Measurements from ENCODE around the gene ULBP3. TPM values are rescaled to one million over a fixed set of nuclear protein-coding genes. Genes with fewer than 3 reads are reported as not detected.

Gene ULBP3
- polyA plus RNA-seq, 1 donor from 2014 or later: 2.2 TPM

DNA sequence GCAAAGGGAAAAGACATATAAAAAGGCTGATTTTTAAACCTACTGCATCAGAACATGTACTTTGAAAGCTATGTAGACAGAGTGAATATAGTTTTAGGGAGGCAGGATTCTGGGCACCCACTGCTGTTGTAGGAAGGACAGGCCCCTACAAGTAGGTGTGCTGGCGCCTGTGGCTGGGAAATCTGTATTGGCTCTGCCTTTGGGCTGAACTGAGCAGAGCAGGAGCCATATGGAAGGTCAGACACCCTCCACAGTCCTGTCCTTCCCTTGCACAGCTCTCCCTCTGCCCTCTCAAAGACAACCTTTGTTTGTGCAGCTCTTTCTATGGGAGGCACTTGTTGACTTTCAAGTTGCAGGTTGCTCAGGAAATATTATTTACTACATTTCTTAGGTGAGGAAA is 18.4 kb upstream of the ULBP3 start:
- no peak for TF ChIP-seq SMC3 (conservative IDR thresholded peaks at IDR 0.05; ENCODE audit: poor library complexity)
- TF ChIP-seq, protein P1, sequence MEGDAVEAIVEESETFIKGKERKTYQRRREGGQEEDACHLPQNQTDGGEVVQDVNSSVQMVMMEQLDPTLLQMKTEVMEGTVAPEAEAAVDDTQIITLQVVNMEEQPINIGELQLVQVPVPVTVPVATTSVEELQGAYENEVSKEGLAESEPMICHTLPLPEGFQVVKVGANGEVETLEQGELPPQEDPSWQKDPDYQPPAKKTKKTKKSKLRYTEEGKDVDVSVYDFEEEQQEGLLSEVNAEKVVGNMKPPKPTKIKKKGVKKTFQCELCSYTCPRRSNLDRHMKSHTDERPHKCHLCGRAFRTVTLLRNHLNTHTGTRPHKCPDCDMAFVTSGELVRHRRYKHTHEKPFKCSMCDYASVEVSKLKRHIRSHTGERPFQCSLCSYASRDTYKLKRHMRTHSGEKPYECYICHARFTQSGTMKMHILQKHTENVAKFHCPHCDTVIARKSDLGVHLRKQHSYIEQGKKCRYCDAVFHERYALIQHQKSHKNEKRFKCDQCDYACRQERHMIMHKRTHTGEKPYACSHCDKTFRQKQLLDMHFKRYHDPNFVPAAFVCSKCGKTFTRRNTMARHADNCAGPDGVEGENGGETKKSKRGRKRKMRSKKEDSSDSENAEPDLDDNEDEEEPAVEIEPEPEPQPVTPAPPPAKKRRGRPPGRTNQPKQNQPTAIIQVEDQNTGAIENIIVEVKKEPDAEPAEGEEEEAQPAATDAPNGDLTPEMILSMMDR (IDR thresholded peaks at IDR 0.05; ENCODE audit: poor library complexity, severe bottlenecking): no peak
- TF ChIP-seq MXI1 (conservative IDR thresholded peaks at IDR 0.05; ENCODE audit: poor library complexity, severe bottlenecking): no peak
- no peak for TF ChIP-seq REST (IDR thresholded peaks at IDR 0.05; ENCODE audit: borderline replicate concordance)
- no peak for TF ChIP-seq EP300 (conservative IDR thresholded peaks at IDR 0.05; ENCODE audit: poor library complexity, severe bottlenecking)
- no peaks in the 10 kb centered on the region for H3F3A ChIP-seq (ENCODE audit: insufficient read depth, low read length, poor library complexity, severe bottlenecking)
- no peak overlapping the region for H3K9ac ChIP-seq (ENCODE audit: low read length)
- no peaks in the 10 kb centered on the region for H3K9me2 ChIP-seq (ENCODE audit: insufficient read depth, low read length)
- no peaks in the 10 kb centered on the region for H3K9me3 ChIP-seq (ENCODE audit: low read length)
- H4K20me1 ChIP-seq (ENCODE audit: insufficient read depth): no peaks in the 10 kb centered on the region
- H3K27ac ChIP-seq (ENCODE audit: low read length): no peak overlapping the region
- no peak overlapping the region for H3K4me2 ChIP-seq (ENCODE audit: low read length)
- H3K4me3 ChIP-seq (ENCODE audit: low read length): no peak overlapping the region
- H2AFZ ChIP-seq (ENCODE audit: low read depth, low read length): no peak overlapping the region
- no peaks in the 10 kb centered on the region for H3K79me2 ChIP-seq (replicated peaks; ENCODE audit: insufficient read depth, low read length)
- no peaks in the 10 kb centered on the region for H3K27me3 ChIP-seq (ENCODE audit: insufficient read depth, low read depth, low read length)
- H3K36me3 ChIP-seq (ENCODE audit: insufficient read depth, low read length): no peaks in the 10 kb centered on the region

- TF ChIP-seq EP300 (conservative IDR thresholded peaks at IDR 0.05; ENCODE audit: poor library complexity, severe bottlenecking) (no peak), TAF1 (IDR thresholded peaks at IDR 0.05; ENCODE audit: low read depth) (no peak), REST (IDR thresholded peaks at IDR 0.05; ENCODE audit: borderline replicate concordance) (no peak), POLR2AphosphoS5 (IDR thresholded peaks at IDR 0.05) (no peak), MXI1 (conservative IDR thresholded peaks at IDR 0.05; ENCODE audit: poor library complexity, severe bottlenecking) (no peak)
- TF ChIP-seq, protein P1 (IDR thresholded peaks at IDR 0.05; ENCODE audit: poor library complexity, severe bottlenecking): no peak
- Histone ChIP-seq H3K9ac (ENCODE audit: low read length) (no peak overlapping the region), H2AFZ (ENCODE audit: low read depth, low read length) (no peak overlapping the region), H3K27me3 (ENCODE audit: insufficient read depth, low read depth, low read length) (no peaks in the 10 kb centered on the region), H3K9me2 (ENCODE audit: insufficient read depth, low read length) (no peaks in the 10 kb centered on the region), H4K20me1 (ENCODE audit: insufficient read depth) (no peaks in the 10 kb centered on the region), H3K79me2 (replicated peaks; ENCODE audit: insufficient read depth, low read length) (no peaks in the 10 kb centered on the region), H3F3A (ENCODE audit: insufficient read depth, low read length, poor library complexity, severe bottlenecking) (no peaks in the 10 kb centered on the region), H3K9me3 (ENCODE audit: low read length) (no peaks in the 10 kb centered on the region), H3K27ac (ENCODE audit: low read length) (no peak overlapping the region), H3K4me3 (ENCODE audit: low read length) (no peak overlapping the region), H3K36me3 (ENCODE audit: insufficient read depth, low read length) (no peaks in the 10 kb centered on the region), H3K4me2 (ENCODE audit: low read length) (no peak overlapping the region)
Observed at GRCh38 chr6:150086026-150086425, 17.1 kb upstream of the ULBP3 start.
